ENCODE results near the gene ETS1.

The ETS1 gene

GRCh38 chr11:128565881-128566280 lies 21.5 kb downstream of the ETS1 start:
- no peak for DNase-seq

GRCh38 chr11:128564642-128565245 lies 22.6 kb downstream of the ETS1 start:
- no peak for DNase-seq

- DNase-seq, result no peak
These were observed 23.3 kb downstream of the ETS1 start for GRCh38 chr11:128563942-128564641.

- DNase-seq, result no peak
These were observed 24.1 kb downstream of the ETS1 start for GRCh38 chr11:128563308-128563707.

- DNase-seq, result no peak
These were observed 27.8 kb downstream of the ETS1 start for GRCh38 chr11:128559496-128560103.

GRCh38 chr11:128555606-128556005 lies 31.8 kb downstream of the ETS1 start:
- DNase-seq, result no peak

- no peak for DNase-seq
These were observed 33.5 kb downstream of the ETS1 start for GRCh38 chr11:128553662-128554362.

- DNase-seq, result peak; percentile 38
These were observed 34.3 kb downstream of the ETS1 start for GRCh38 chr11:128552783-128553661.

- peak; percentile 49 for DNase-seq
These were observed 35.6 kb downstream of the ETS1 start for GRCh38 chr11:128551611-128552335.

- DNase-seq, result no peak
These were observed 36.3 kb downstream of the ETS1 start for GRCh38 chr11:128551058-128551457.

GRCh38 chr11:128550261-128550821 lies 37.0 kb downstream of the ETS1 start:
- DNase-seq, result no peak

GRCh38 chr11:128549256-128549944 lies 38.0 kb downstream of the ETS1 start:
- DNase-seq, result no peak

- peak; percentile 22 for DNase-seq
These were observed 38.6 kb downstream of the ETS1 start for GRCh38 chr11:128548649-128549255.

GRCh38 chr11:128547946-128548648 lies 39.3 kb downstream of the ETS1 start:
- DNase-seq, result no peak

GRCh38 chr11:128546916-128547315 lies 40.4 kb downstream of the ETS1 start:
- DNase-seq, result no peak

- DNase-seq, result peak; percentile 28
These were observed 42.8 kb downstream of the ETS1 start for GRCh38 chr11:128544471-128545051.

GRCh38 chr11:128540469-128540868 lies 46.9 kb downstream of the ETS1 start:
- no peak for DNase-seq

GRCh38 chr11:128536506-128536905 lies 50.9 kb downstream of the ETS1 start:
- no peak for DNase-seq

All from stimulated activated CD4-positive, alpha-beta T cell treated with anti-CD3 and anti-CD28 coated beads, Interleukin-4, amount 100 ng/mL, for 24 hours (primary cell).